Muscle layer of colon (tissue), 2 donors: ENCODE measurements around the gene KIAA1210.

Experiments used
- H3K27ac ChIP-seq: one replicate; pipeline ENCODE4 v1.7.0; 2013; ENCODE audit warnings: low read depth, mild to moderate bottlenecking, low read length, moderate library complexity
- H3K27me3 ChIP-seq, 2 donors: one replicate each; pipeline ENCODE4 v1.7.0; 2013; ENCODE audit warnings: low read length in 2 of 2, mild to moderate bottlenecking in 2 of 2; ENCODE audit not compliant: insufficient read depth in 2 of 2, control insufficient read depth in 1 of 2
- H3K36me3 ChIP-seq: one replicate; pipeline ENCODE4 v1.7.0; 2013; ENCODE audit warnings: mild to moderate bottlenecking, low read length; ENCODE audit not compliant: insufficient read depth
- H3K4me1 ChIP-seq: one replicate; pipeline ENCODE4 v1.7.0; 2013; ENCODE audit warnings: mild to moderate bottlenecking, low read length; ENCODE audit not compliant: insufficient read depth
- H3K4me3 ChIP-seq, 2 donors: one replicate each; pipeline ENCODE4 v1.7.0; 2013; ENCODE audit warnings: low read length in 2 of 2, low read depth in 1 of 2, mild to moderate bottlenecking in 1 of 2, moderate library complexity in 1 of 2
- H3K9ac ChIP-seq: one replicate; pipeline ENCODE4 v1.7.0; 2013; ENCODE audit warnings: low read length
- H3K9me3 ChIP-seq: one replicate; pipeline ENCODE4 v1.7.0; 2013; ENCODE audit warnings: mild to moderate bottlenecking, low read length
- donor health status: abdominal sarcoma.
- donor health status: Adenocarcinoma of cecum.

The KIAA1210 gene

DNA sequence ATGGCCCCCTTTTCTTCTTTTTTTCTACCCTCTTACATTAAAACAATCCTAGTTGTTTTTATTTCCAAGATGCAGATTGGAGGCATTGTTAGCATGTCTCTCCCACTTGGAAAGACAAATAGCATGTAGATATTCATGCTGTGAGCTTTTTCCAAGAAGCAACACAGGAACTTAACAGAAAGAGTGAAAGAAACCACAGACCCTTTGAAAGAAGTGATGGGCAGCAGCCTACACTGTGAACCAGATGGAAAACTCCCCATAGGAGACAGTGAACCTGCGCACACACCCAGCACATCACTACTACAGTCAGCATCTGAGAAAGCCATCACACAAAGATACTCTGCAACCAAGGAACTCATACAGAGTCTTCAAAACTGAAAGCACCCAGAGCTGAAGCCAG lies 37.0 kb downstream of the KIAA1210 start:
- no peaks in the 10 kb centered on the region for H3K4me1 ChIP-seq
- no peak overlapping the region for H3K4me3 ChIP-seq
- peaks cover 0 to under 1% of the 10 kb centered on the region in 2 donors for H3K27me3 ChIP-seq
- H3K36me3 ChIP-seq, result no peaks in the 10 kb centered on the region
- H3K9ac ChIP-seq, result no peak overlapping the region
- H3K9me3 ChIP-seq, result no peaks in the 10 kb centered on the region
- no peak overlapping the region for H3K27ac ChIP-seq

DNA sequence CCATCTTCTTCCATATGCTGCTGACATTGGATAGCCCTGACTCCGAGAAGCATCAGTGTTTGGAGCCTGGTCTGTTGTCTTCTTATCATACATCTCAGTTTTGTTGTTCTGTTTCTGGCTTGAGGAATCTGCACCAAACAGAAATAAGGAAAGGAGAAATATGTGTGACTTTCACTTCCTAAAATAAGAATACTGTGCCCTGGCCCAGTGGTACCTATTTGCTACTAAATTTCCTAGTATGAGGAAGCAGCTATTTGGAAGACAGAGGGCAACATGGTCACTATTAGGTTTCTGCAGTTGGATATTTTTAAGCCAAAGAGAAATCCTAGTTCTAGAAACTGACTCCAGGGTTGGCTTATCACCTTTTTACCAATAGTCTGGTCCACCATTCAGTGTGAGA lies 38.0 kb downstream of the KIAA1210 start:
- no peaks in the 10 kb centered on the region for H3K4me1 ChIP-seq
- H3K9me3 ChIP-seq, result no peaks in the 10 kb centered on the region
- H3K9ac ChIP-seq, result no peak overlapping the region
- H3K27ac ChIP-seq, result no peak overlapping the region
- no peaks in the 10 kb centered on the region for H3K36me3 ChIP-seq
- H3K27me3 ChIP-seq, result no peaks in the 10 kb centered on the region
- H3K4me3 ChIP-seq, result no peak overlapping the region

DNA sequence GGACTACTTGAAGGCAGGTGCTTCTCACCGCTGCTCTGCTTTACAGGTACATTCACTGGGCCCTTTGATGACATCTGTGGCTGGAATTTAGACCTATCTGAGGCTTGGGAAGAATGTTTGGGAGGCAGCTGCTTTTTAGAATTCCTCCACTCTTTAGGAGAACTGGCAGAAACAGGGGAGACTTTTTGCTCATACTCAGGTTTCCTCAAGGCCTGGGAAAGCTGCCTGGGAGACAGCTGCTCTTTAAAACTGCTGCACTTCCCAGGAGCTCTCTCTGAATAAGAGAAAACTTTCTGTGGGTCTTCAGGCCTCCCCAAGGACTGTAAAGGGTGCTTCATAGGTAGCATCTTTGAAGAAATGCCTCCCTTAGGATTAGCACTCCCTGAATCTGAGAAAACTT lies 40.5 kb downstream of the KIAA1210 start:
- H3K4me1 ChIP-seq, result no peaks in the 10 kb centered on the region
- no peaks in the 10 kb centered on the region for H3K36me3 ChIP-seq
- H3K27ac ChIP-seq, result no peak overlapping the region
- no peak overlapping the region for H3K9ac ChIP-seq
- no peak overlapping the region for H3K4me3 ChIP-seq
- no peaks in the 10 kb centered on the region for H3K27me3 ChIP-seq
- no peaks in the 10 kb centered on the region for H3K9me3 ChIP-seq

DNA sequence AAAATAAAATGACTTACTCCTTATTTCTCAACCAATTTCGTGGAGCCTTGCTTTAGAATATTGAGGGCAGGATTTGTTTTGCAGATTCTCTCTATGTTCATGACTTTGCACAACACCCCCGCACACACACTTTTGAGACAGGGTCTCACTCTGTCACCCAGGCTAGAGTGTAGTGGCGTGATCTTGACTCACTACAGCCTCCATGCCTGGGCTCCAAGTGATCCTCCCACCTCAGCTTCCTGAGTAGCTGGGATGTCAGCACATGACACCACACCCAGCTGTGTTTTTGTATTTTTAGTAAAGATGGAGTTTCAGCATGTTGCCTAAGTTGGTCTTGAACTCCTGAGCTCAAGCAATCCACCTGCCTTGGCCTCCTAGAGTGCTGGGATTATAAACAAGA lies 42.8 kb downstream of the KIAA1210 start:
- no peak overlapping the region for H3K27ac ChIP-seq
- no peak overlapping the region for H3K9ac ChIP-seq
- H3K27me3 ChIP-seq, result no peaks in the 10 kb centered on the region
- H3K9me3 ChIP-seq, result no peaks in the 10 kb centered on the region
- H3K4me3 ChIP-seq, result no peak overlapping the region
- H3K36me3 ChIP-seq, result no peaks in the 10 kb centered on the region
- H3K4me1 ChIP-seq, result no peaks in the 10 kb centered on the region

DNA sequence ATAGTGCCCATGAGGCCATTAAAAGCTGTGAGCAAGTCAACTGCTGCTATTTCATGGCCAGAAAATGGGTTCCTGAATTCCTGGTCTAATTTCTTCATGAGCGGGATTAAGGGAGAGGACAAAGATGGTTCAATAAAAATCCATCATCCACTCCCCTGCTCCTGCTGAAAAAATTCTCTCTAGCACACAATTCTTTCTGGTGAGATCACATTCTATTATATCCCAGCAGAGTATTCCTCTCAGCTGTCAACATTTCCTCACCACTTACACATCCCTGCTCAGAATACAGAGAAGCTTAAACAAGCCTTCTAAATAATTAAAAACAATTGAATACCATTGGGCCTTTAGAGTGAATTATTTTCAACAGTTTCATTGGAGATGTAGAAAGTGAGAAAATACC lies 45.3 kb downstream of the KIAA1210 start:
- Histone ChIP-seq H3K4me3 (no peak overlapping the region), H3K27me3 (peaks cover 0 to 4% of the 10 kb centered on the region in 2 donors), H3K9me3 (no peaks in the 10 kb centered on the region), H3K4me1 (no peaks in the 10 kb centered on the region), H3K27ac (no peak overlapping the region), H3K36me3 (no peaks in the 10 kb centered on the region), H3K9ac (no peak overlapping the region)

DNA sequence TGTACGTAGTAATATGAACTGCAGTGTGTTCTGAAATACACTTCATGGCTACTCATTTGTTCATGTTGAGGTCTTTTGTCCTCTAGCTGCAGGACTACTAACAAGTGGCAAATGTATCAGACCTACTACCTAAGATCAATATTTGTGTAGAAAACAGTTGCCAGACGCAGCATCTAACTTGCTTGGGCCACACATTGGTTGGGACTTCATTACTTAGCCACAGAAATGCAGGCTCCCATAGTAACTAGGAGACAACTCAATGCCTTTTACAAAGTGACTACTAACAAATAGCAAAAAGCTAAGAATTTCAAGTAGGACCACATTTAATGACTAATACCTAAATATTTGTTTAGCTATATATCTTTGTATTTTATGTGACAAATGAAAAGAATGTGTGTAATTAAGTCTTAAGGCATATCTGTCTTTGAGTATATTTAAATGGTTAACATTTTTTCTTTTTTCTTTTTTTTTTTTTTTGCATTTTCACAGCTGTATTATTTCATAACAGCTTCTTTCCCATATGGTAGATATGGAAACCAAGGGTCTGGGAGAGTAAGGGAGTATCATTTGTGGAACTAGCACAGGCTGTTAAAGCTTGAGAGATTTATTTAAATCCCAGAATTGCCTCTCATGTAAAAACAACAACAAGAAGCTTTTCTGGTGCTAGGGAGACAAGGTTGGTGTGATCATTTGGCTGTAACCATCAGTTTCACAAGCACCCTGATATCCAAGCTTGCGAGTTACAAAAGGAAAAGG lies 52.2 kb downstream of the KIAA1210 start:
- Histone ChIP-seq H3K36me3 (no peaks in the 10 kb centered on the region), H3K27me3 (peaks cover 0 to 4% of the 10 kb centered on the region in 2 donors), H3K9me3 (no peaks in the 10 kb centered on the region), H3K27ac (no peak overlapping the region), H3K9ac (no peak overlapping the region), H3K4me3 (no peak overlapping the region), H3K4me1 (no peaks in the 10 kb centered on the region)

DNA sequence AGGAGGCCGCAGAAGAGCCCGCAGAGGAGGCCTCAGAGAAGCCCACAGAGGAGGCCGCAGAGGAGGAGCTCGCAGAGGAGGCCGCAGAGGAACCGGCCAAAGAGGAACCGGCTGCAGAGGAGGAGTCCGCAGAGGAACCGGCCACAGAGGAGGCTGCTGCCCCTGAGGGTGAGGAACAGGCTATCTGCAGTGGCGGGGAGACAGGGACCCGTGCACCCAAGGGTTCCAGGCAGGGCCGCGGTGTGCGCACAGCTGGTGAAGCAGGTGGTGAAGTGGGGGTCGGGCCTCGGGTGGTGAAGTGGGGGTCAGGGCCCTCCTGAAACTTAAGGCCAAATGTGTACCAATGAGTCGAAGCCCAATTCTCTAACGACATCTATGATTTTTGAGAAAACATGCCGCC lies 53.7 kb downstream of the KIAA1210 start:
- H3K9ac ChIP-seq, result no peak overlapping the region
- no peaks in the 10 kb centered on the region for H3K36me3 ChIP-seq
- H3K4me3 ChIP-seq, result no peak overlapping the region
- H3K4me1 ChIP-seq, result no peaks in the 10 kb centered on the region
- H3K9me3 ChIP-seq, result peaks cover 4% of the 10 kb centered on the region
- H3K27me3 ChIP-seq, result peaks cover 0 to under 1% of the 10 kb centered on the region in 2 donors
- H3K27ac ChIP-seq, result no peak overlapping the region

DNA sequence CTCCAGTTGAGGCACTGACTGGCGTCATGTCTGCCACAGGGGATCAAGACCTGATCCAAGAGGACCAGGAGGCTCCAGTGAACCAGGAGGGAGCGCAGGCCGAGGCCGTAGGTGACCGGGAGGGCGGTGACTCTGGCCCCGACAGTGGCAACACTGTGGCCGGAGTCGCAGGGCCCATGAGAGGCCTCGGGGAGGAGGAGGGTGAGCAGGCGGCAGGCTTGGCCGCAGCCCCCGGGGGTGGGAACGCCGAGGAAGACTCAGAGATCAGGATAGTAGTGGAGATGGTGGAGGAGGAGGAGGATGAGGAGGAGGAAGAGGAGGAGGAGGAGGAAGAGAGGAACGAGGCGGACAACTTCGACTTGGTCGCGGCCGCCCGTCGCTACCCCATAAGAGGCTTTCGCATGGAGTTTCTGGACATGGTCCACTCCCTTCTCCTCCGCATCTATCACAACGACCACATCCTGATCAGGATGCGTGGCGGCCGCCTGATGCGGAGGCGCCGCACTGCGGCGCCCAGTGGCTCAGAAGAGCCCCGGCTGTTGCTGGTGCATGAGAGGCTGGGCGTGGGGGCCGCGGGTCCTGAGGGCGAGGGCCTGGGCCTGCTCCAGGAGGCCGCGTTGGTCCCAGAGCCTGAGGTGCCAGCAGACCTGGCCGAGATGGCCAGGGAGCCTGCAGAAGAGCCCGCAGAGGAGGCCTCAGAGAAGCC lies 54.3 kb downstream of the KIAA1210 start:
- Histone ChIP-seq H3K27me3 (no peaks in the 10 kb centered on the region), H3K36me3 (no peaks in the 10 kb centered on the region), H3K9me3 (peaks cover 4% of the 10 kb centered on the region), H3K4me1 (no peaks in the 10 kb centered on the region), H3K27ac (no peak overlapping the region), H3K9ac (no peak overlapping the region), H3K4me3 (no peak overlapping the region)

DNA sequence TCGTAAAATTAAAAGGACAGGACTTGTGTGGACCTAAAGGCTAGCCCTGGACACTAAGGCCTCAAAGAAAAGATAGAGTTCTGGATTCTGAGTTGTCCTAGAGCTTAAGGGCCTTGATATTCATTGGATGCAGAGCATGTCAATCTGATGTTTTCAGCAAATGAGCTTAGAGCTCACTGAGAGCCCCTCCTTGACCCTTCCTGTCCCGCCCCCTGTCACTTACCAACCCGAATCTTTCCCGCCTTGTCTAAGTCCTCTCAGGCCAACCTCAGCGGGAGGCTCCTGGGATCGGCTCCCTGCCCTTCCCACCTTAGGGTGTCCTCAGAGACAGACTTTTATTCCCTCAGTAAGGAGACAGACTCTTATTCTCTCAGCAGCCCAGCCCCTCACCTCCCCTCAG lies 54.9 kb downstream of the KIAA1210 start, which contains the start of gene CT47C1:
Gene CT47C1 (plus strand): TSS at position 250 of the 400 bp plus-strand sequence. CDS start 233 bp downstream, outside the sequence.
- Histone ChIP-seq H3K4me3 (no peak within 1 kb of the TSS), H3K9me3 (peaks cover 4% of the 10 kb centered on the region), H3K4me1 (no peaks in the 10 kb centered on the region), H3K27me3 (peaks cover 0 to under 1% of the 10 kb centered on the region in 2 donors), H3K36me3 (no peaks in the 10 kb centered on the region), H3K27ac (no peak within 1 kb of the TSS), H3K9ac (no peak within 1 kb of the TSS)

DNA sequence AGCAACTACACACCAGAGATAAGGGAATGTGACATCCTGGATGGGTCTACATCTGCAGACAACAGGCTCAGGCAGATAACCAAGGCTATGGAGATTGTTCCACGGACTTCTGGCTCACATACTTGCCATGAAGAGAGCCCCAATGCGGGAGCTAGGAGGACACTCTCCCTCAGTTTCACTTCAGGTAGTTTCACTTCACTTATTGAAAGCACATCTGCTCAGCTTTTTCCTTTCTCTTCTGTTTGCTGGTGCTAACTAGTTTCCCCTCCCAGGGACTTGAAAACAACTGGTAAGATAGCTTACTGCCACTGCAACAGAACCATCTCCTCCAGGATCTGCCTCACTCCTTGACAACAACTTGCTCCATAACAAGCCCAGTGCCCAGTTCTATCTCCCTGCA lies 56.2 kb downstream of the KIAA1210 start:
- no peaks in the 10 kb centered on the region for H3K36me3 ChIP-seq
- H3K4me3 ChIP-seq, result no peak overlapping the region
- H3K27ac ChIP-seq, result no peak overlapping the region
- H3K9me3 ChIP-seq, result peaks cover 4% of the 10 kb centered on the region
- peaks cover 0 to 6% of the 10 kb centered on the region in 2 donors for H3K27me3 ChIP-seq
- H3K4me1 ChIP-seq, result no peaks in the 10 kb centered on the region
- no peak overlapping the region for H3K9ac ChIP-seq

DNA sequence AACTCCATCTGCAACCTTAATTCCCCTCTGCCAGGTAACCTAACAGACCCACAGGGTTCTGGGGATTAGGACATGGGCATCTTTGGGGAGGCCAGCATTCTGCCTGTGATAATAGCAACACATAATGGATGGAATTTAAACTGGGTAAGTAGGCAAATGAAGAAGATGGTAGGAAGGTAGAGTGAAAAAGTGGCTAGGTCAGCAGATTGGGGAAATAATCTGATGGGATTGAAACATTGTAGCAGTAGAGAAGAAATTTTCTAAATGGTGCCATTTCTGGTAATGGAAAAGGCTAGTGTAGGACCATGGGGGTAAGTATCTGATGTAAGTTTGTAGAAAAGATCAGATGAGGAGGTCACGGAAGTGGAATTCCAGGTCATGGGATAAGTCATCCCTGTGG lies 57.9 kb downstream of the KIAA1210 start:
- no peaks in the 10 kb centered on the region for H3K36me3 ChIP-seq
- H3K27ac ChIP-seq, result no peak overlapping the region
- no peak overlapping the region for H3K9ac ChIP-seq

More for the DNA sequence above, 57.9 kb downstream of the KIAA1210 start:
- Histone ChIP-seq H3K4me3 (no peak overlapping the region), H3K4me1 (no peaks in the 10 kb centered on the region), H3K9me3 (peaks cover 4% of the 10 kb centered on the region), H3K27me3 (peaks cover 0 to 6% of the 10 kb centered on the region in 2 donors)
